Activated naive CD4-positive, alpha-beta T cell treated with anti-CD3 and anti-CD28 coated beads, Interleukin-2, amount 50 U/mL, for 16 hours (primary cell): Measurements from ENCODE around the gene GMIP.
A peak's percentile ranks its signal among the peaks of the same experiment; 100 is the strongest.

Experiments
- DNase-seq: peaks from one replicate; pipeline ENCODE4 v3.0.0-alpha.2; 2020

Gene GMIP

GRCh38 chr19:19606021-19606420, 37.4 kb downstream of the GMIP start:
- DNase-seq = no peak

- no peak for DNase-seq
Observed at GRCh38 chr19:19602713-19603324, 40.6 kb downstream of the GMIP start.

GRCh38 chr19:19602136-19602712, 41.2 kb downstream of the GMIP start:
- DNase-seq = no peak

GRCh38 chr19:19600793-19601330, 42.6 kb downstream of the GMIP start:
- DNase-seq = no peak

DNA sequence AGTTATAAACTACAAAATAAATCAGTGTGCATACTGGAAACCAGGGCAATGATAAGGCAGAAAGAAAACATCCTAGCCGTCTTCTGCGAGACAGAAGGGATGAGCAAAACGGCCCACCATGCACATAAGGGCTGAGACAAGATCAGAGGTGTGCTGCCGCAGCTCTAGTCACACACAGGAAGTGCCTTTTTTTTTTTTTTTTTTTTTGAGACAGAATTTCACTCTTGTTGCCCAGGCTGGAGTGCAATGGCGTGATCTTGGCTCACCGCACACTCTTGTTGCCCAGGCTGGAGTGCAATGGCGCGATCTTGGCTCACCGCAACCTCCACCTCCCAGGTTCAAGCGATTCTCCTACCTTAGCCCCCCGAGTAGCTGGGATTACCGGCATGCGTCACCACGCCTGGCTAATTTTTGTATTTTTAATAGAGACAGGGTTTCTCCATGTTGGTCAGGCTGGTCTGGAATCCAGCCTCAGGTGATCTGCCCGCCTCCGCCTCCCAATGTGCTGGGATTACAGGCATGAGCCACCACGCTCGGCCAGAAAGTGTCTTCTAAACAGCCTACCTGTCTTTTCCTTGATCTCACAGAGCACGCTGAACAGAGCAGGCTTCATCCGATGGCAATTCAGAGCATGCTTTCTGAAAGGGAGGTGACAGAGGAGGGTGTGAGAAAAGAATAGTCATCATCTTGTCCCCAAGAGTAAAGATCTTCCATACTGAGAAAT, 44.6 kb downstream of the GMIP start:
- peak; percentile 54 for DNase-seq

DNA sequence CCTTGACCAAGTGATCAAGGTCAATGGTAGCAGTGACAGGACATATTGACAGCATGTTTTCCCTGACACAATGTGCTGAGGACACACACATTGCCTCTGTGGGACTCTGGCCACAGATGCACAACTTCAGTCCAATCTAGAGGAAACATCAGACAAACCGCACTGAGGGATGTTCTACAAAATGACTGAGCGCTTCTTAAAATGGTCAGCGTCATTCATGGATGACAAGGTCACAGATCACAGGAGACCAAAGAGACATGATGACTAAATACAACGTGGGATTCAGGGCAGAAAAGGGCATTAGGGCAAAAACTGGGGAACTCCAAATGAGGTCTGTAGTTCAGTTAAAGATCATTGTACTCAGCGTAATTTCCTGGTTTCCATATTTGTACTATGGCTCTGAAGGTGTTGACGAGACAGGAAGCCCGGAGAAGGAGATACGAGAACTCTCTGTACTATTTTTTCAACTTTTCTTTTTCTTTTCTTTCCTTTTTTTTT, 45.6 kb downstream of the GMIP start:
- peak; percentile 24 for DNase-seq

- DNase-seq = no peak
Observed at GRCh38 chr19:19595171-19595701, 48.2 kb downstream of the GMIP start.

- no peak for DNase-seq
Observed at GRCh38 chr19:19594381-19594780, 49.1 kb downstream of the GMIP start.

GRCh38 chr19:19592690-19593089, 50.8 kb downstream of the GMIP start:
- no peak for DNase-seq

- peak; percentile 63 for DNase-seq
Observed at GRCh38 chr19:19591133-19591825, 52.2 kb downstream of the GMIP start.

- no peak for DNase-seq
Observed at GRCh38 chr19:19588546-19588945, 54.9 kb downstream of the GMIP start.

- DNase-seq = no peak
Observed at GRCh38 chr19:19587771-19588170, 55.7 kb downstream of the GMIP start.

DNA sequence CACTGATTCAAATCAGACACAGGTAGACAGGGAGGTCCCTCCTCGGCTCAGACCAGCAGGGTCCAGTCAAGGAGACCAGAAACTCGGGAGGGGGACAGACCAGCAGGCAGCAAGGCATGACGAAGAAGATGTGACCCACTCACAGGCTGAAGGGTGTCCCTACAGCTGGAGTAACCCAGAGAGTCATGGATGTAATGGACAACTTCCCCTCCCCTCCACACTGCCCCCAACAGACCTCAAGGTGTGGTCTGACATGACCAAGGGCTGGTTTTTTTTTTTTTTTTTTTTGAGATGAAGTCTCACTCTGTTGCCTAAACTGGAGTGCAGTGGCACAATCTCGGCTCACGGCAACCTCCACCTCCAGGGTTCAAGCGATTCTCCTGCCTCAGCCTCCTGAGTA, 59.1 kb downstream of the GMIP start:
- no peak for DNase-seq

DNA sequence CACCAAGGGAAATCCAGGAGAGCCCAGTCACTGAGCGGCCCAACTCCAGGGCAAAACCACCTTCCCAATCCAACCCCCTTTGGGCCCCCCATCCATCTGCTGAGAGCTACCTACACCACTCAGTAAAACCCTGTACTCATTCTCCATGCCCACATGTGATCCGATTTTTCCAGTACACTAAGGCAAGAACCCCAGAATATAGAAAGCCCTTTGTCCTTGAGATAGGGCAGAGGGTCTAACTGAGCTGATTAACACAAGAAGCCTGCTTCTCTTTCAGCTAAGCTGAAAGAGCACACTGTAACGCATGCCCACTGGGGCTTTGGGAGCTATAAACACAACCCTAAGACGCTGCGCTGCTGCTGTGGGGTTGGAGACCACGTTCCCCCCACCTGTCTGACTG, 61.0 kb downstream of the GMIP start:
- no peak for DNase-seq

GRCh38 chr19:19581391-19581790, 62.1 kb downstream of the GMIP start:
- DNase-seq = no peak

- DNase-seq = no peak
Observed at GRCh38 chr19:19580418-19580817, 63.0 kb downstream of the GMIP start.

GRCh38 chr19:19579533-19580361, 63.7 kb downstream of the GMIP start:
- DNase-seq = no peak
